Psoas muscle (tissue), 8 donors: ENCODE results near the gene PITPNM3. TPM values are rescaled to one million over a fixed set of nuclear protein-coding genes. Genes with fewer than 3 reads are reported as not detected.

Experiments used
- ATAC-seq, 4 donors: fragments of 200-7000 bp; cut with Tn5 transposase; one replicate each; pipeline ENCODE4 v1.9.1; 2020; ENCODE audit warnings: moderate library complexity in 3 of 4, mild to moderate bottlenecking in 2 of 4
- DNase-seq, 2 donors: peaks; one replicate each; pipeline ENCODE4 v3.0.0-alpha.2; 2020
- H3K27ac ChIP-seq: fragments of 200-600 bp; one replicate; pipeline ENCODE4 v1.8.0; 2022
- H3K27me3 ChIP-seq, 3 donors: fragments of 200-600 bp in 1 of 3; one replicate each; pipeline versions ENCODE4 v1.6.1 to v1.8.0; 2013 to 2022; ENCODE audit warnings: low read length in 2 of 3, mild to moderate bottlenecking in 2 of 3, moderate library complexity in 1 of 3; ENCODE audit not compliant: insufficient read depth in 3 of 3
- H3K36me3 ChIP-seq, 2 donors: fragments of 200-600 bp in 1 of 2; one replicate each; pipeline versions ENCODE4 v1.6.1 to v1.8.0; 2013 to 2022; ENCODE audit warnings: low read depth in 1 of 2, mild to moderate bottlenecking in 1 of 2, moderate library complexity in 1 of 2; ENCODE audit not compliant: insufficient read depth in 1 of 2
- H3K4me1 ChIP-seq: fragments of 200-600 bp; one replicate; pipeline ENCODE4 v1.8.0; 2022
- H3K4me3 ChIP-seq: fragments of 200-600 bp; one replicate; pipeline ENCODE4 v1.8.0; 2022; ENCODE audit warnings: mild to moderate bottlenecking
- H3K9me3 ChIP-seq: fragments of 200-600 bp; one replicate; pipeline ENCODE4 v1.8.0; 2022
- WGBS, 3 donors: extraction: QIAGEN DNeasy Blood & Tissue Kit; methylation state at CpG; one replicate each; pipeline versions ENCODE4 v1.1.6 to v1.1.7; 2013; 5-methylcytosine and 5-hydroxymethylcytosine counted together
- intact Hi-C, 2 donors: fragments of 100-400 bp; cut with DNase I; formaldehyde crosslinking; loops; one replicate each; pipeline versions ENCODE4 v1.11.0 to v1.14.2; 2022
- polyA plus RNA-seq, 3 donors: library from polyadenylated mRNA; stranded (reverse); fragments of 200-250 nt; gene quantifications; one replicate each; pipeline ENCODE4 v1.2.3, GENCODE V29; 2013
- total RNA-seq, 4 donors: library from RNA; stranded (reverse); fragmentation: NEBNext Ultra II Directional in 2 of 4; extraction: Animal tissue kit (Norgen Biotek cat#: 25700) in 2 of 4; gene quantifications; one replicate each; pipeline versions ENCODE4 v1.2.1 to v1.2.4, GENCODE V29; 2021 to 2023
- TF ChIP-seq, protein P1 (sequence below): fragments of 200-600 bp; IDR thresholded peaks from one replicate; pipeline ENCODE4 v1.8.0; 2022; ENCODE audit warnings: antibody characterized with exemption
- donor health status: healthy with polysubstance abuse.
- donor health status: DM: no; HTN: no; CAD: no; lungs with moderate emphysema.
- donor health status: Bipolar disorder and iron deficiency.
- donor health status: healthy.
- donor health status: DM: yes; HTN: yes; CAD: no.
- donor health status: DM: no; HTN: no; CAD: no.
- donor health status: DM: no; HTN: no; CAD: no.
- donor health status: DM: yes; HTN: yes; CAD: no.

PITPNM3 gene
- total and polyA plus RNA-seq, 7 donors: 0.08 to 0.65 (median 0.32) TPM

GRCh38 chr17:6509921-6510320 lies 46.4 kb downstream of the PITPNM3 start:
- TF ChIP-seq, protein P1, sequence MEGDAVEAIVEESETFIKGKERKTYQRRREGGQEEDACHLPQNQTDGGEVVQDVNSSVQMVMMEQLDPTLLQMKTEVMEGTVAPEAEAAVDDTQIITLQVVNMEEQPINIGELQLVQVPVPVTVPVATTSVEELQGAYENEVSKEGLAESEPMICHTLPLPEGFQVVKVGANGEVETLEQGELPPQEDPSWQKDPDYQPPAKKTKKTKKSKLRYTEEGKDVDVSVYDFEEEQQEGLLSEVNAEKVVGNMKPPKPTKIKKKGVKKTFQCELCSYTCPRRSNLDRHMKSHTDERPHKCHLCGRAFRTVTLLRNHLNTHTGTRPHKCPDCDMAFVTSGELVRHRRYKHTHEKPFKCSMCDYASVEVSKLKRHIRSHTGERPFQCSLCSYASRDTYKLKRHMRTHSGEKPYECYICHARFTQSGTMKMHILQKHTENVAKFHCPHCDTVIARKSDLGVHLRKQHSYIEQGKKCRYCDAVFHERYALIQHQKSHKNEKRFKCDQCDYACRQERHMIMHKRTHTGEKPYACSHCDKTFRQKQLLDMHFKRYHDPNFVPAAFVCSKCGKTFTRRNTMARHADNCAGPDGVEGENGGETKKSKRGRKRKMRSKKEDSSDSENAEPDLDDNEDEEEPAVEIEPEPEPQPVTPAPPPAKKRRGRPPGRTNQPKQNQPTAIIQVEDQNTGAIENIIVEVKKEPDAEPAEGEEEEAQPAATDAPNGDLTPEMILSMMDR: no peak
- Histone ChIP-seq H3K27me3 (peaks cover 0 to 16% (median 3%) of the 10 kb centered on the region in 3 donors), H3K9me3 (no peaks in the 10 kb centered on the region), H3K4me3 (no peak overlapping the region), H3K36me3 (no peaks in the 10 kb centered on the region), H3K27ac (no peak overlapping the region), H3K4me1 (no peaks in the 10 kb centered on the region)
- DNase-seq (no peak), ATAC-seq (no peak)
- whole genome bisulfite sequencing, 3 donors: 91 to 95% (median 94%) methylated on average over 4 of the region's 4 CpGs
- intact Hi-C loops: no loop called here

DNA sequence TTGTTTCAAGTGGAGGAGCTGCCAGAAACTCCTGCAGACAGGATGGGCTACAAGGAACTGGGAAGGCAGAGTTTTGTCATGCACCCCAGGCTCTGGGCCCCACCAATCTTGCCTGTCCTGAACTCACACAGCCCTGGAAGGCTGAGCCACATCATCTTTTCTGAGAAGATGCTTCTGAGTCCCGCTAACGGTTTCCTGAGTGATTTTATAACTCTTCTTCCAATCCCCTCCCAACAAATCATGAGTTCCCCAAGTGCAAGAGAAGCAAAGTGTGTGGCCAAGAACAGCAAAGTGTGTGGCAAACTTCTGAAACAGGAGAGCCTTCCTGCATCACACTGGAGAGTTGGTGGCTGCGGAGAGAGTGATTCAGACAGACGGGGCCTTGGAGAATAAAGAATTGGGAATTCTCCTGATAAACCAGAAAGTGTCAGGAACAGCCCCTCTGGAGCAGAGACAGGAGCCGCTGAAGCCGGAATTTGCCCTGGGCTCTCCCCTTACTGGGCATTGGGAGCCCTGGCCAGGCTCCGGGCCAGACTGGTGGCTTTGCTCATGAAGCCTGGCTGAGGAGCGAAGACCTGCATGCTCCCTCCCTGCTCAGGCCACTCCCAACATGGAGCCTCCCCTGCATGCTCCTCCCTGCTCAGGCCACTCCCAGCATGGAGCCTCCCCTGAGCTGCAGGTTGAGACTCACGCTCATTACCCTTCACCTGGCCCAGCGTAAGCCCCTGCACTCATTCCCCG lies 47.2 kb downstream of the PITPNM3 start:
- WGBS, 3 donors: 59 to 78% (median 69%) methylated on average over 11 of the region's 11 CpGs
- ATAC-seq: no peak

GRCh38 chr17:6508519-6509030 lies 47.8 kb downstream of the PITPNM3 start:
- intact Hi-C loops: no loop called here
- ATAC-seq: no peak
- DNase-seq: no peak
- H3K27ac ChIP-seq: no peak overlapping the region
- H3K27me3 ChIP-seq: peaks cover 0 to 16% (median 3%) of the 10 kb centered on the region in 3 donors
- no peaks in the 10 kb centered on the region for H3K4me1 ChIP-seq
- H3K4me3 ChIP-seq: no peak overlapping the region
- TF ChIP-seq, protein P1: no peak
- H3K36me3 ChIP-seq: no peaks in the 10 kb centered on the region
- no peaks in the 10 kb centered on the region for H3K9me3 ChIP-seq
- 40 to 47% (median 44%) methylated on average over 13 to 15 of the region's 15 CpGs for WGBS, 3 donors

More for the DNA sequence above, 47.2 kb downstream of the PITPNM3 start:
- no peak overlapping the region for H3K27ac ChIP-seq
- H3K4me3 ChIP-seq: no peak overlapping the region
- H3K36me3 ChIP-seq: no peaks in the 10 kb centered on the region
- intact Hi-C loops: no loop called here
- no peaks in the 10 kb centered on the region for H3K4me1 ChIP-seq
- TF ChIP-seq, protein P1: no peak
- no peak for DNase-seq
- peaks cover 0 to 16% (median 3%) of the 10 kb centered on the region in 3 donors for H3K27me3 ChIP-seq
- H3K9me3 ChIP-seq: no peaks in the 10 kb centered on the region

GRCh38 chr17:6508016-6508415 lies 48.3 kb downstream of the PITPNM3 start:
- no peaks in the 10 kb centered on the region for H3K9me3 ChIP-seq
- intact Hi-C loops: no loop called here
- DNase-seq: no peak
- 79 to 87% (median 82%) methylated on average over 12 of the region's 12 CpGs for WGBS, 3 donors
- no peak overlapping the region for H3K4me3 ChIP-seq
- H3K4me1 ChIP-seq: no peaks in the 10 kb centered on the region
- no peak overlapping the region for H3K27ac ChIP-seq
- TF ChIP-seq, protein P1: no peak
- ATAC-seq: no peak
- peaks cover 0 to 16% (median 3%) of the 10 kb centered on the region in 3 donors for H3K27me3 ChIP-seq
- no peaks in the 10 kb centered on the region for H3K36me3 ChIP-seq
